ENCODE measurements around the gene DNAJB14. TPM values are rescaled to one million over a fixed set of nuclear protein-coding genes. Genes with fewer than 3 reads are reported as not detected.

Gene DNAJB14
- total and polyA plus RNA-seq, 4 donors: 15.3 to 90.8 (median 33.3) TPM

- Histone ChIP-seq H3K36me3 (ENCODE audit: control insufficient read depth in 4 of 4, insufficient read depth in 4 of 4, low read length in 4 of 4) (peaks cover 0 to 13% (median 2%) of the 10 kb centered on the region in 4 donors), H3K27ac (ENCODE audit: low read depth in 1 of 2, low read length in 1 of 2) (peak overlapping the region; percentile 90), H3K4me3 (peak overlapping the region; percentile 48), H3K4me1 (ENCODE audit: control insufficient read depth in 5 of 5, insufficient read depth in 5 of 5, low read length in 5 of 5) (peaks cover 3 to 39% (median 14%) of the 10 kb centered on the region in 5 donors), H3K27me3 (ENCODE audit: control insufficient read depth in 3 of 3, insufficient read depth in 3 of 3, low read length in 2 of 3) (no peaks in the 10 kb centered on the region), H3K9ac (ENCODE audit: insufficient read depth in 1 of 2, low read length in 2 of 2) (peak overlapping the region; percentile 91 to 94), H3K9me3 (ENCODE audit: control insufficient read depth in 4 of 4, insufficient read depth in 3 of 4, low read length in 3 of 4) (no peaks in the 10 kb centered on the region)
- TF ChIP-seq CTCF (IDR thresholded peaks at IDR 0.05; ENCODE audit: control extremely low read depth, extremely low read depth): peak; percentile 76
- DNase-seq: peak; percentile 94 to 98 (median 98)
- 1% methylated on average over 90 to 98 of the region's 98 CpGs for WGBS, 2 donors
- ATAC-seq (ENCODE audit: insufficient read depth, low FRiP score): peak; percentile 31
Observed at GRCh38 chr4:99949034-99949998, 2.9 kb upstream of the DNAJB14 start.

DNA sequence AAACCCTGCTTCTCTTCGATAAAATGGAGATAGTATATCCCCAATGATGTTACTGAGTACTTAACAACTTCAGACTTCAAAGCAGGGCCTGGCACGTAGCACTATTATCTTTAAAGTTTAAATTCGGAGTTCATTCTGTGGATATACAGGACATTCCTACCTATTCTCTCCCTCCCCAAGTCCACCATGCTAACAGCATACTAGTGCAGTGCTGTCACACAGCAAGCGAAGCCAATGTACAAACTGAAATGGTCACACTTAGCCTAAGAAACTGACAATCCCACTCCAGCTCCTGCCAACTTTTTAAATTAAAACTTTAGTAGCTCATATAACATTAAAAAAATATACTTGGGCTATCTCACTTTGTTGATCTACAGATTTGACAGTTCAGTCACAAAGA is 1.2 kb upstream of the DNAJB14 start:
- ATAC-seq (ENCODE audit: insufficient read depth, low FRiP score) (no peak), DNase-seq (peak in 2 of 3 donors; percentile 6 to 12)
- no peak overlapping the region for H3K4me3 ChIP-seq
- H3K36me3 ChIP-seq (ENCODE audit: control insufficient read depth in 4 of 4, insufficient read depth in 4 of 4, low read length in 4 of 4): peaks cover 0 to 13% (median 3%) of the 10 kb centered on the region in 4 donors
- peak overlapping the region in 1 of 2 donors; percentile 95 for H3K27ac ChIP-seq (ENCODE audit: low read depth in 1 of 2, low read length in 1 of 2)
- H3K9ac ChIP-seq (ENCODE audit: insufficient read depth in 1 of 2, low read length in 2 of 2): no peak overlapping the region
- no peak for TF ChIP-seq CTCF (IDR thresholded peaks at IDR 0.05; ENCODE audit: control extremely low read depth, extremely low read depth)
- 87 to 88% methylated on average over 4 of the region's 4 CpGs for WGBS, 2 donors
- H3K27me3 ChIP-seq (ENCODE audit: control insufficient read depth in 3 of 3, insufficient read depth in 3 of 3, low read length in 2 of 3): no peaks in the 10 kb centered on the region
- H3K9me3 ChIP-seq (ENCODE audit: control insufficient read depth in 4 of 4, insufficient read depth in 3 of 4, low read length in 3 of 4): no peaks in the 10 kb centered on the region
- H3K4me1 ChIP-seq (ENCODE audit: control insufficient read depth in 5 of 5, insufficient read depth in 5 of 5, low read length in 5 of 5): peaks cover 3 to 39% (median 17%) of the 10 kb centered on the region in 5 donors

DNA sequence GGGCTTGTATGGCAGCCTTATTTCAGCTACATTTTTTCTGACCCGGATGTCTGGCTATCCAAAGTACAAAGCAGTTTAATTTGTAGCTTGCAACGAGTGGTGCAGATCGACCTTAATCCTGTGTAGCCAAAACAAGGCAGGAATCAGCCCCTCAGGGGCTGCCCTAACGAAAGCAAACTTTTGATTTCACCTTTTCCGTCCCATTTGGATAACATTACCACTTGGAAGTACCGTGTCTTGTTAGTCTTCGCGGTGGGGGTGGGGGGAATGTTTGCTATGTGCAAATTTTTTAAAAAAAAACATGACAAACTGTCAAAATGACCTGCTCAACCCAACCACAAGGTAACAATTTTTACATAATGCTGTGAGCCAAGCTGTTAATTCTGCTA is 766 bp upstream of the DNAJB14 start:
- 26 to 27% methylated on average over 8 of the region's 8 CpGs for WGBS, 2 donors
- Histone ChIP-seq H3K36me3 (ENCODE audit: control insufficient read depth in 4 of 4, insufficient read depth in 4 of 4, low read length in 4 of 4) (peaks cover 0 to 13% (median 3%) of the 10 kb centered on the region in 4 donors), H3K4me3 (no peak overlapping the region), H3K9me3 (ENCODE audit: control insufficient read depth in 4 of 4, insufficient read depth in 3 of 4, low read length in 3 of 4) (no peaks in the 10 kb centered on the region), H3K9ac (ENCODE audit: insufficient read depth in 1 of 2, low read length in 2 of 2) (peak overlapping the region in 1 of 2 donors; percentile 61), H3K4me1 (ENCODE audit: control insufficient read depth in 5 of 5, insufficient read depth in 5 of 5, low read length in 5 of 5) (peaks cover 3 to 39% (median 17%) of the 10 kb centered on the region in 5 donors), H3K27ac (ENCODE audit: low read depth in 1 of 2, low read length in 1 of 2) (peak overlapping the region; percentile 88 to 95), H3K27me3 (ENCODE audit: control insufficient read depth in 3 of 3, insufficient read depth in 3 of 3, low read length in 2 of 3) (no peaks in the 10 kb centered on the region)
- ATAC-seq (ENCODE audit: insufficient read depth, low FRiP score) (no peak), DNase-seq (no peak)
- no peak for TF ChIP-seq CTCF (IDR thresholded peaks at IDR 0.05; ENCODE audit: control extremely low read depth, extremely low read depth)

Data from lung (tissue), 12 donors.